A549 (cell line): ENCODE results near the gene NFATC2.

Source experiments
- CHD4 ChIP-seq: fragments of 200-600 bp; sonication (generic); IDR thresholded peaks from 2 replicates; pipeline ENCODE4 v1.6.1; 2016; ENCODE audit warnings: antibody characterized with exemption, mild to moderate bottlenecking, borderline replicate concordance
- EHMT2 ChIP-seq: fragments of 200-600 bp; sonication (generic); IDR thresholded peaks from 2 replicates; pipeline ENCODE4 v1.6.1; 2016; ENCODE audit warnings: antibody characterized with exemption, low read depth, mild to moderate bottlenecking, moderate library complexity
- EP300 ChIP-seq, 2 experiments: fragments of >200 bp; sonication (Bioruptor Twin); formaldehyde crosslinking; IDR thresholded peaks; 2 replicates in 1 of 2; 3 replicates in 1 of 2; pipeline ENCODE4 v1.6.1; 2016 to 2017
- HOXA7 ChIP-seq: fragments of 250-450 bp; sonication (Bioruptor Pico); IDR thresholded peaks from 2 replicates; pipeline ENCODE4 v1.5.0; 2020; ENCODE audit warnings: mild to moderate bottlenecking, moderate library complexity
- JUN ChIP-seq, 2 experiments: fragments of >200 bp; sonication (Bioruptor Twin); formaldehyde crosslinking; IDR thresholded peaks; 2 replicates in 1 of 2; 3 replicates in 1 of 2; pipeline ENCODE4 v1.6.1; 2016 to 2017
- MAX ChIP-seq: IDR thresholded peaks from 2 replicates; pipeline ENCODE4 v1.6.1; 2012
- POLR2A ChIP-seq: IDR thresholded peaks from 2 replicates; pipeline ENCODE4 v1.6.1; 2012; ENCODE audit warnings: mild to moderate bottlenecking, low read length
- RCOR1 ChIP-seq: fragments of 150-350 bp; IDR thresholded peaks from 2 replicates; pipeline ENCODE4 v1.6.1; 2014; ENCODE audit warnings: antibody characterized with exemption, low read length, low read depth
- RFX5 ChIP-seq: fragments of 450-650 bp; IDR thresholded peaks from 2 replicates; pipeline ENCODE4 v1.7.1; 2014; ENCODE audit warnings: antibody characterized with exemption, mild to moderate bottlenecking, moderate library complexity
- TF ChIP-seq, protein P1 (sequence below): fragments of >200 bp; sonication (Bioruptor Twin); formaldehyde crosslinking; IDR thresholded peaks from 3 replicates; pipeline ENCODE4 v1.5.1; 2016
- TF ChIP-seq, protein P2 (sequence below): fragments of 450-650 bp; IDR thresholded peaks from 2 replicates; pipeline ENCODE4 v1.6.1; 2014; ENCODE audit warnings: antibody characterized with exemption

GRCh38 chr20:51517839-51518238 lies 24.7 kb downstream of the NFATC2 start:
- TF ChIP-seq, protein P1, sequence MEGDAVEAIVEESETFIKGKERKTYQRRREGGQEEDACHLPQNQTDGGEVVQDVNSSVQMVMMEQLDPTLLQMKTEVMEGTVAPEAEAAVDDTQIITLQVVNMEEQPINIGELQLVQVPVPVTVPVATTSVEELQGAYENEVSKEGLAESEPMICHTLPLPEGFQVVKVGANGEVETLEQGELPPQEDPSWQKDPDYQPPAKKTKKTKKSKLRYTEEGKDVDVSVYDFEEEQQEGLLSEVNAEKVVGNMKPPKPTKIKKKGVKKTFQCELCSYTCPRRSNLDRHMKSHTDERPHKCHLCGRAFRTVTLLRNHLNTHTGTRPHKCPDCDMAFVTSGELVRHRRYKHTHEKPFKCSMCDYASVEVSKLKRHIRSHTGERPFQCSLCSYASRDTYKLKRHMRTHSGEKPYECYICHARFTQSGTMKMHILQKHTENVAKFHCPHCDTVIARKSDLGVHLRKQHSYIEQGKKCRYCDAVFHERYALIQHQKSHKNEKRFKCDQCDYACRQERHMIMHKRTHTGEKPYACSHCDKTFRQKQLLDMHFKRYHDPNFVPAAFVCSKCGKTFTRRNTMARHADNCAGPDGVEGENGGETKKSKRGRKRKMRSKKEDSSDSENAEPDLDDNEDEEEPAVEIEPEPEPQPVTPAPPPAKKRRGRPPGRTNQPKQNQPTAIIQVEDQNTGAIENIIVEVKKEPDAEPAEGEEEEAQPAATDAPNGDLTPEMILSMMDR = no peak
- no peak for TF ChIP-seq EHMT2
- no peak for TF ChIP-seq POLR2A
- TF ChIP-seq EP300 (IDR thresholded peaks at IDR 0.05) = no peak
- TF ChIP-seq RFX5 = no peak
- no peak for TF ChIP-seq MAX
- TF ChIP-seq CHD4 = no peak
- no peak for TF ChIP-seq RCOR1
- no peak for TF ChIP-seq JUN (IDR thresholded peaks at IDR 0.05)
- TF ChIP-seq, protein P2, sequence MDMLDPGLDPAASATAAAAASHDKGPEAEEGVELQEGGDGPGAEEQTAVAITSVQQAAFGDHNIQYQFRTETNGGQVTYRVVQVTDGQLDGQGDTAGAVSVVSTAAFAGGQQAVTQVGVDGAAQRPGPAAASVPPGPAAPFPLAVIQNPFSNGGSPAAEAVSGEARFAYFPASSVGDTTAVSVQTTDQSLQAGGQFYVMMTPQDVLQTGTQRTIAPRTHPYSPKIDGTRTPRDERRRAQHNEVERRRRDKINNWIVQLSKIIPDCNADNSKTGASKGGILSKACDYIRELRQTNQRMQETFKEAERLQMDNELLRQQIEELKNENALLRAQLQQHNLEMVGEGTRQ = no peak
- no peak for TF ChIP-seq HOXA7 (CRISPR knock-in tag)
